Fibroblast of lung (primary cell): ENCODE data around the gene B4GAT1. TPM values are rescaled to one million over a fixed set of nuclear protein-coding genes. Genes with fewer than 3 reads are reported as not detected.

Source experiments
- DNase-seq, 2 donors: peaks; one replicate each; pipeline versions ENCODE4 v3.0.0 to v3.0.0-alpha.2; 2010; ENCODE audit warnings: low read depth in 2 of 2
- H2AFZ ChIP-seq: 2 replicates; pipeline ENCODE4 v1.5.1; 2012; ENCODE audit warnings: low read length, control low read depth, inconsistent platforms
- H3K27ac ChIP-seq: 2 replicates; pipeline ENCODE4 v1.5.1; 2011; ENCODE audit warnings: low read length, control low read depth; ENCODE audit not compliant: insufficient read depth
- H3K27me3 ChIP-seq: 2 replicates; pipeline ENCODE4 v1.5.1; 2011; ENCODE audit warnings: mild to moderate bottlenecking, low read length; ENCODE audit not compliant: control insufficient read depth, insufficient read depth
- H3K36me3 ChIP-seq: 2 replicates; pipeline ENCODE4 v1.5.1; 2011; ENCODE audit warnings: low read length; ENCODE audit not compliant: control insufficient read depth, insufficient read depth
- H3K4me1 ChIP-seq: 2 replicates; pipeline ENCODE4 v1.5.1; 2011; ENCODE audit warnings: low read length; ENCODE audit not compliant: control insufficient read depth, insufficient read depth; ENCODE audit errors: extremely low read depth
- H3K4me2 ChIP-seq: 2 replicates; pipeline ENCODE4 v1.5.1; 2011; ENCODE audit warnings: low read length, control low read depth; ENCODE audit not compliant: insufficient read depth; ENCODE audit errors: extremely low read depth
- H3K4me3 ChIP-seq, 4 experiments: fragments of 200-600 bp in 1 of 4; sonication (generic) in 1 of 4; replicated peaks in 1 of 4; 2 replicates each; pipeline ENCODE4 v1.5.1; 2011 to 2016; ENCODE audit warnings: low read length in 4 of 4, low read depth in 3 of 4, mild to moderate bottlenecking in 3 of 4, control low read depth in 2 of 4, inconsistent platforms in 1 of 4, mixed read lengths in 1 of 4; ENCODE audit not compliant: insufficient read depth in 1 of 4; ENCODE audit errors: control extremely low read depth in 1 of 4
- H3K79me2 ChIP-seq: 2 replicates; pipeline ENCODE4 v1.5.1; 2012; ENCODE audit warnings: mild to moderate bottlenecking, low read length, inconsistent platforms; ENCODE audit not compliant: control insufficient read depth, insufficient read depth
- H3K9ac ChIP-seq: 2 replicates; pipeline ENCODE4 v1.5.1; 2011; ENCODE audit warnings: mild to moderate bottlenecking, low read length, control low read depth; ENCODE audit not compliant: insufficient read depth
- H3K9me3 ChIP-seq: 2 replicates; pipeline ENCODE4 v1.5.1; 2012; ENCODE audit warnings: low read depth, low read length; ENCODE audit not compliant: control insufficient read depth, insufficient read depth
- H4K20me1 ChIP-seq: 2 replicates; pipeline ENCODE4 v1.5.1; 2011; ENCODE audit warnings: low read length; ENCODE audit not compliant: control insufficient read depth, insufficient read depth; ENCODE audit errors: extremely low read depth
- CTCF ChIP-seq, 2 donors: IDR thresholded peaks in 1 of 2; conservative IDR thresholded peaks in 1 of 2; 1 replicate in 1 of 2; 2 replicates in 1 of 2; pipeline ENCODE4 v1.5.1; 2011 to 2012; ENCODE audit warnings: low read length in 2 of 2, control low read depth in 1 of 2, inconsistent platforms in 1 of 2, low read depth in 1 of 2, mild to moderate bottlenecking in 1 of 2
- EZH2 ChIP-seq: IDR thresholded peaks from 2 replicates; pipeline ENCODE4 v1.5.1; 2012; ENCODE audit warnings: low read length, control low read depth, mild to moderate bottlenecking; ENCODE audit errors: missing control alignments
- polyA plus RNA-seq, 2 donors: library from polyadenylated mRNA; depleted of rRNA in 1 of 2; stranded (reverse) in 1 of 2; unstranded in 1 of 2; fragments of >200 nt; gene quantifications; 2 replicates each; pipeline ENCODE4 v1.2.1, GENCODE V29; 2011 to 2012; ENCODE audit warnings: missing spikeins in 1 of 2
- total RNA-seq: library from RNA; depleted of rRNA; stranded (reverse); fragments of >200 nt; gene quantifications from 2 replicates; pipeline ENCODE4 v1.2.1, GENCODE V29; 2014

B4GAT1 gene
- total and polyA plus RNA-seq, 2 donors (not counting 1 experiment from before 2014, with no cell fraction given), result 13.1 to 48.9 TPM

DNA sequence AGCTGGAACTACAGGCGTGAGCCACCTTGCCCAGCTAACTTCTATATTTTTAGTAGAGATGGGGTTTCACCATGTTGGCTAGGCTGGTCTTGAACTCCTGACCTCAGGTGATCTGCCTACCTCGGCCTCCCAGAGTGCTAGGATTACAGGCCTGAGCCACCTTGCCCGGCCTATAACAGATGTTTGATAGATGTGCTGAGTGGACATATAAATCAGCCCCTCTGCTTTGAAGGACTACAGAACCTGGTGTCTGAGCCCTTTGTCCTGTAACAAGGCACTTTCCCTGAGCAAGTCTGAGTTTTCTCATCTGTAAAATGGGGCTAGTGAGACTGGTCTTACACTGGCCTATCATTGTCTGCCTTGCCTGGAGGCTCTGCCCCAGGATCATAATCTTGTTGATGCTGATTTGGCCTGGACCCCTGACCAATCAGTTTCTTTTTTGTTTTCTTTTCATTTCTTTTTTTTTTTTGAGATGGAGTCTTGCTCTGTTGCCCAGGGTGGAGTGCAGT lies 18.2 kb downstream of the B4GAT1 start:
- Histone ChIP-seq H3K4me3 (no peak overlapping the region), H3K27me3 (no peaks in the 10 kb centered on the region), H3K27ac (peak overlapping the region; percentile 34), H3K4me1 (peaks cover 40% of the 10 kb centered on the region), H3K79me2 (peaks cover 18% of the 10 kb centered on the region), H3K9ac (no peak overlapping the region), H3K9me3 (no peaks in the 10 kb centered on the region), H3K36me3 (peaks cover 31% of the 10 kb centered on the region), H2AFZ (no peak overlapping the region), H4K20me1 (no peaks in the 10 kb centered on the region), H3K4me2 (no peak overlapping the region)
- TF ChIP-seq CTCF (conservative IDR thresholded peaks at IDR 0.05 in 1 of 2, IDR thresholded peaks at IDR 0.05 in 1 of 2; ENCODE audit: low read depth in 1 of 2, low read length in 2 of 2) (no peak), EZH2 (no peak)
- no peak for DNase-seq

DNA sequence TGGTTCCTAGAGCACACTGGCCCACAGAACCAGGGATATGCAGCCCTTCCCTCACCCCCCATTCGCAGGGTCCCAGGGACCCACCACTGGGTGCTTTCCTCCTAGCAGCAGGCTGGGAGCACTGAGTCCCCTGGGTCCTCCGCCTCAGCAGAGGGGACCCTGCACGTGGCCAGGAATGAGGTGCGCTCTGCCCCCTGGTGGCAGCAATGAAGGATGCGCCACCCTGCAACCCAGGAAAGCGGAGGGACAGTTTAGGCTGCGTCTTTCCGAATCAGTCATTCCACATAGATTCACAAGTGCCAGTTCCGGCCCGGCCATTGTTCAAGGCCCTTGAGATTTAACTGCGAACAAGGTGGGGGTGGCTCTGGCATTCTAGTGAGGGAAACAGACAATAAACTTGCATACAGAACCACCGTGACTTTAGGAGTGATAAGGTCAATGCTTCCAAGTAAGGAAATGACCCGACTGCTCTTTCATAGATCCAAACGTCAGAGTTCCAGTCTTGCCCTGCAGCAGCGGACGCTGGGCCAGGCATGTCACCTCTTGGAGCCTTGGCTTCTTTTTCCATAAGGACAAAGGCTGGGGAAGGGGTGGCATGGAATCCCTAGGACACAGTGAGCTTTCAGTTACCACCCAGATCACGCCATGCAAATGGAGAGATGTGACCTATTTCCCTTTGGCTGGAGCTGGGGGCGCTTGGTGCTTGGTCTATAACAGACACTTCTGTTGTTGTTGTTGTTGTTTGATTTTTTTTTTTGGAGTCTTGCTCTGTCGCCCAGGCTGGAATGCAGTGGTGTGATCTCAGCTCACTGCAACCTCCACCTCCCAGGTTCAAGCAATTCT lies 18.9 kb downstream of the B4GAT1 start:
- Histone ChIP-seq H3K9ac (peak overlapping the region; percentile 7), H4K20me1 (no peaks in the 10 kb centered on the region), H3K4me3 (no peak overlapping the region), H3K36me3 (peaks cover 24% of the 10 kb centered on the region), H3K27me3 (no peaks in the 10 kb centered on the region), H3K9me3 (no peaks in the 10 kb centered on the region), H3K27ac (peak overlapping the region; percentile 89), H3K4me2 (peak overlapping the region; percentile 68), H3K79me2 (peaks cover 11% of the 10 kb centered on the region), H3K4me1 (peaks cover 42% of the 10 kb centered on the region), H2AFZ (peak overlapping the region; percentile 30)
- TF ChIP-seq EZH2 (no peak), CTCF (conservative IDR thresholded peaks at IDR 0.05 in 1 of 2, IDR thresholded peaks at IDR 0.05 in 1 of 2; ENCODE audit: low read depth in 1 of 2, low read length in 2 of 2) (peak; percentile 88 to 89)
- peak; percentile 62 to 71 for DNase-seq

- no peak for DNase-seq
- no peak overlapping the region for H3K4me2 ChIP-seq
- peaks cover 5% of the 10 kb centered on the region for H3K79me2 ChIP-seq
- peak overlapping the region; percentile 89 for H3K27ac ChIP-seq
- no peak for TF ChIP-seq CTCF (conservative IDR thresholded peaks at IDR 0.05 in 1 of 2, IDR thresholded peaks at IDR 0.05 in 1 of 2; ENCODE audit: low read depth in 1 of 2, low read length in 2 of 2)
- no peak for TF ChIP-seq EZH2
- H2AFZ ChIP-seq, result no peak overlapping the region
- H4K20me1 ChIP-seq, result no peaks in the 10 kb centered on the region
- no peaks in the 10 kb centered on the region for H3K27me3 ChIP-seq
- peaks cover 43% of the 10 kb centered on the region for H3K4me1 ChIP-seq
- no peak overlapping the region for H3K4me3 ChIP-seq
- peaks cover 19% of the 10 kb centered on the region for H3K36me3 ChIP-seq
- no peaks in the 10 kb centered on the region for H3K9me3 ChIP-seq
- no peak overlapping the region for H3K9ac ChIP-seq
These were observed 19.5 kb downstream of the B4GAT1 start for GRCh38 chr11:66328031-66328301.
